ENCODE measurements around the gene PLD1.
A peak's percentile ranks its signal among the peaks of the same experiment; 100 is the strongest.
"Not testable (repeated sequence)": the region's sequence is repeated elsewhere in the genome, so short reads cannot be mapped to it uniquely, and the experiment has no call there.

PLD1 gene

GRCh38 chr3:171606151-171606751, 204.0 kb downstream of the PLD1 start:
- DNase-seq = no peak

- no peak for DNase-seq
Observed at GRCh38 chr3:171604370-171604769, 205.9 kb downstream of the PLD1 start.

GRCh38 chr3:171602072-171602471, 208.2 kb downstream of the PLD1 start:
- DNase-seq = no peak

- DNase-seq = no peak
Observed at GRCh38 chr3:171600030-171600429, 210.3 kb downstream of the PLD1 start.

GRCh38 chr3:171598990-171599389, 211.3 kb downstream of the PLD1 start:
- DNase-seq = no peak

GRCh38 chr3:171592786-171593185, 217.5 kb downstream of the PLD1 start:
- DNase-seq = no peak

GRCh38 chr3:171591070-171591469, 219.2 kb downstream of the PLD1 start:
- DNase-seq = no peak

- DNase-seq = no peak
Observed at GRCh38 chr3:171586274-171586673, 224.0 kb downstream of the PLD1 start.

GRCh38 chr3:171585039-171585438, 225.2 kb downstream of the PLD1 start:
- DNase-seq = no peak

- no peak for DNase-seq
Observed at GRCh38 chr3:171584100-171584499, 226.2 kb downstream of the PLD1 start.

GRCh38 chr3:171574556-171575240, 235.6 kb downstream of the PLD1 start:
- no peak for DNase-seq

GRCh38 chr3:171569571-171570132, 240.6 kb downstream of the PLD1 start:
- DNase-seq = no peak

- DNase-seq = no peak
Observed at GRCh38 chr3:171568766-171569165, 241.5 kb downstream of the PLD1 start.

GRCh38 chr3:171566803-171567422, 243.4 kb downstream of the PLD1 start:
- peak in 1 of 2 donors; percentile 27 for DNase-seq

- no peak for DNase-seq
Observed at GRCh38 chr3:171565481-171566058, 244.7 kb downstream of the PLD1 start.

GRCh38 chr3:171564748-171565480, 245.4 kb downstream of the PLD1 start:
- DNase-seq = no peak

GRCh38 chr3:171563298-171563697, 247.0 kb downstream of the PLD1 start:
- no peak for DNase-seq

GRCh38 chr3:171562459-171562858, 247.8 kb downstream of the PLD1 start:
- DNase-seq = not testable (repeated sequence)

GRCh38 chr3:171561596-171562323, 248.5 kb downstream of the PLD1 start:
- no peak for DNase-seq

- no peak for DNase-seq
Observed at GRCh38 chr3:171559586-171559985, 250.7 kb downstream of the PLD1 start.

GRCh38 chr3:171558188-171558696, 252.0 kb downstream of the PLD1 start:
- DNase-seq = no peak

- no peak for DNase-seq
Observed at GRCh38 chr3:171557173-171557572, 253.1 kb downstream of the PLD1 start.

Measured in bone marrow (tissue), 2 donors.